DOHH2 (cell line): ENCODE data around the gene PLCB4.

Experiments
- H3F3A ChIP-seq: fragments of 200-600 bp; sonication (generic), shearing (Covaris generic); 2 replicates; pipeline ENCODE4 v1.6.0; 2016; ENCODE audit warnings: antibody characterized with exemption, mild to moderate bottlenecking; ENCODE audit not compliant: control insufficient read depth, insufficient read depth
- H3K27ac ChIP-seq: fragments of 200-600 bp; sonication (generic); 2 replicates; pipeline ENCODE4 v1.5.1; 2014; ENCODE audit warnings: low read depth, mild to moderate bottlenecking, low read length, moderate library complexity
- H3K27me3 ChIP-seq: fragments of 200-600 bp; sonication (generic); 2 replicates; pipeline ENCODE4 v1.6.1; 2014; ENCODE audit warnings: mild to moderate bottlenecking, low read length, mixed read lengths; ENCODE audit not compliant: control insufficient read depth
- H3K36me3 ChIP-seq: fragments of 200-600 bp; sonication (generic); 2 replicates; pipeline ENCODE4 v1.6.1; 2014; ENCODE audit warnings: mild to moderate bottlenecking, low read length, moderate library complexity, mixed read lengths; ENCODE audit not compliant: control insufficient read depth
- H3K4me1 ChIP-seq: fragments of 200-600 bp; sonication (generic); 2 replicates; pipeline ENCODE4 v1.6.1; 2014; ENCODE audit warnings: mild to moderate bottlenecking, low read length, mixed read lengths; ENCODE audit not compliant: control insufficient read depth
- H3K4me2 ChIP-seq: fragments of 200-600 bp; sonication (generic); 2 replicates; pipeline ENCODE4 v1.6.0; 2014; ENCODE audit warnings: mild to moderate bottlenecking, low read length, moderate library complexity
- H3K4me3 ChIP-seq: fragments of 200-600 bp; sonication (generic); 2 replicates; pipeline ENCODE4 v1.5.1; 2014; ENCODE audit warnings: mild to moderate bottlenecking, low read length, mixed read lengths
- H3K79me2 ChIP-seq: fragments of 200-600 bp; sonication (generic); 2 replicates; pipeline ENCODE4 v1.6.1; 2014; ENCODE audit warnings: mild to moderate bottlenecking, low read length, mixed read lengths; ENCODE audit not compliant: control insufficient read depth
- H3K9me2 ChIP-seq: fragments of 200-600 bp; sonication (generic); replicated peaks from 2 replicates; pipeline ENCODE4 v1.6.1; 2014; ENCODE audit warnings: mild to moderate bottlenecking, low read length, mixed read lengths; ENCODE audit not compliant: control insufficient read depth
- H3K9me3 ChIP-seq: fragments of 200-600 bp; sonication (generic); 2 replicates; pipeline ENCODE4 v1.6.1; 2014; ENCODE audit warnings: antibody characterized with exemption, low read length, mixed read lengths; ENCODE audit not compliant: control insufficient read depth, insufficient read depth
- H4K20me1 ChIP-seq: fragments of 200-600 bp; sonication (generic); 2 replicates; pipeline ENCODE4 v1.6.0; 2014; ENCODE audit warnings: low read depth, mild to moderate bottlenecking, antibody characterized with exemption, low read length, moderate library complexity; ENCODE audit not compliant: control insufficient read depth, insufficient read depth
- EZH2phosphoT487 ChIP-seq: fragments of 200-600 bp; sonication (generic); IDR thresholded peaks from 2 replicates; pipeline ENCODE4 v1.6.1; 2017; ENCODE audit warnings: borderline replicate concordance, mild to moderate bottlenecking, antibody characterized with exemption, low read length, moderate library complexity, mixed read lengths
- TF ChIP-seq, protein P1 (sequence below): fragments of 200-600 bp; sonication (generic); IDR thresholded peaks from one replicate; pipeline ENCODE4 v1.5.1; 2014; ENCODE audit warnings: antibody characterized with exemption, mild to moderate bottlenecking, low read depth, low read length; ENCODE audit not compliant: poor library complexity, severe bottlenecking

PLCB4 gene

DNA sequence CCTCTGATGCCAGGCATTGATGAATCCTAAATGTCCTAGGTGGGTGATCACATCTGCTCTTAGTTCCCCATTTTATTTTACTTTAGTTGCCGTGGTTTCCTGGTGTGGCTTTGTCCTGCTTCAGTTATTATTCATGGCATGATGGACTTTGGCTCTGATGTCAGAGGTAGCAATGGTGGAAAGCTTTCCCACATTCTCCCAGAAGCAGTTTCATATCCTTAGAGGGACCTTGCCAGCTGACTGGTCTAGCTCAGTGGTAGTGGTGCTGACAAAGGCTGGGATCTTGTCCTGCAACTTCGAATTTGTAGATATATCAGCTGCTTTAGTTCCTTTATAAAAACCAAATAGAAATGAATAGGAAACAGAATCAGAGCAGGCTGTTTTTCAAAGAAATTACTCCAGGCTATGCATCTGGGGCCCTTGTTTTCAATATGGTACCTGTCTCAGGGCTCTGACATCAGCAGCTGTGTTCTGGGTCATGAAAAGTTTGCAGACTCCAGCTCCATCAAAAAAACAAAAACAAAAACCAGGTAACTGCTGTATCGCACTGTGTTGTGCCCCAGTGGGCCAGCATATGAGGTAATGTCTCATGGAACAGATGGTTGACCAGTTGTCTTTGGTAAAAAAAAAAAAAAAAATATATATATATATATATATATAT, 133.7 kb downstream of the PLCB4 start:
- H3F3A ChIP-seq, result no peaks in the 10 kb centered on the region
- H3K4me1 ChIP-seq, result no peaks in the 10 kb centered on the region
- H3K36me3 ChIP-seq, result no peaks in the 10 kb centered on the region
- no peaks in the 10 kb centered on the region for H4K20me1 ChIP-seq
- no peaks in the 10 kb centered on the region for H3K9me3 ChIP-seq
- H3K79me2 ChIP-seq, result no peaks in the 10 kb centered on the region
- no peak overlapping the region for H3K4me3 ChIP-seq
- H3K9me2 ChIP-seq, result no peaks in the 10 kb centered on the region
- TF ChIP-seq EZH2phosphoT487, result no peak
- TF ChIP-seq, protein P1, sequence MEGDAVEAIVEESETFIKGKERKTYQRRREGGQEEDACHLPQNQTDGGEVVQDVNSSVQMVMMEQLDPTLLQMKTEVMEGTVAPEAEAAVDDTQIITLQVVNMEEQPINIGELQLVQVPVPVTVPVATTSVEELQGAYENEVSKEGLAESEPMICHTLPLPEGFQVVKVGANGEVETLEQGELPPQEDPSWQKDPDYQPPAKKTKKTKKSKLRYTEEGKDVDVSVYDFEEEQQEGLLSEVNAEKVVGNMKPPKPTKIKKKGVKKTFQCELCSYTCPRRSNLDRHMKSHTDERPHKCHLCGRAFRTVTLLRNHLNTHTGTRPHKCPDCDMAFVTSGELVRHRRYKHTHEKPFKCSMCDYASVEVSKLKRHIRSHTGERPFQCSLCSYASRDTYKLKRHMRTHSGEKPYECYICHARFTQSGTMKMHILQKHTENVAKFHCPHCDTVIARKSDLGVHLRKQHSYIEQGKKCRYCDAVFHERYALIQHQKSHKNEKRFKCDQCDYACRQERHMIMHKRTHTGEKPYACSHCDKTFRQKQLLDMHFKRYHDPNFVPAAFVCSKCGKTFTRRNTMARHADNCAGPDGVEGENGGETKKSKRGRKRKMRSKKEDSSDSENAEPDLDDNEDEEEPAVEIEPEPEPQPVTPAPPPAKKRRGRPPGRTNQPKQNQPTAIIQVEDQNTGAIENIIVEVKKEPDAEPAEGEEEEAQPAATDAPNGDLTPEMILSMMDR, result no peak
- no peaks in the 10 kb centered on the region for H3K27me3 ChIP-seq
- H3K27ac ChIP-seq, result no peak overlapping the region
- no peak overlapping the region for H3K4me2 ChIP-seq

DNA sequence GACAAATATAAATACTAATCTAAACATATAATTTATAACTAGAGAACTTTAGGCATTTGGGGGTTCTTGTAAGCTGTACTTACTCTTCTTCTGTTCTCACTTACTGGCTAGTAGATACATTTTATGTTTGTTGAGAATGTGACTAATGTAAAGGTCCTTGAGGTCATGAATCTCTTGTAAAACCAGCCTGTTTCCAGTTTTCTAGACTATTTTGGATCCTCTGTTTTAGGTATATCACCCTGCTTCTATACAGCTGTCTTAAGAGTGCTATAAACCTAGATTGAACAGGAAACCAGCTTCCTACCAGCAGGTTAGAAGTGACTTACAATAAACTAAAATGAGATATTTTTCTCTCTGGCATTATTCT, 134.2 kb downstream of the PLCB4 start:
- H3K4me1 ChIP-seq, result no peaks in the 10 kb centered on the region
- H3K9me2 ChIP-seq, result no peaks in the 10 kb centered on the region
- no peaks in the 10 kb centered on the region for H3K27me3 ChIP-seq

DNA sequence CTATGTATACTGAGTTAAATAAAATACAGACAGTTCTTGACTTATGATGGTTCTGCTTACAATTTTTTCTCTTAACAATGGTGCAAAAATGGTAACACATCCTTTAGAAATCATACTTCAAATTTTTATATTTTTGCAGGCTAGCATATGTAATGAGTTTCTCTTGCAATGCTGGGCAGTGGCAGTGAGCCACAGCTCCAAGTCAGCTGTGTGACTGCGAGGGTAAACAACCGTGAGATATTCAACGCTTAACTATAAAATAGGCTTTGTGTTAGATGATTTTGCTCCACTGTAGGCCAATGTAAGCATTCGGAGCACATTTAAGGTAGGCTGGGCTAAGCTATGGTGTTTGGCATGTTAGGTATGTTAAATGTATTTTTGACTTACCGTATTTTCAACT, 136.1 kb downstream of the PLCB4 start:
- Histone ChIP-seq H3K9me2 (no peaks in the 10 kb centered on the region), H3K4me2 (no peak overlapping the region), H3K4me1 (no peaks in the 10 kb centered on the region), H3K9me3 (no peaks in the 10 kb centered on the region), H3K79me2 (no peaks in the 10 kb centered on the region), H3K36me3 (no peaks in the 10 kb centered on the region), H3K27ac (no peak overlapping the region), H3K4me3 (no peak overlapping the region), H3F3A (no peaks in the 10 kb centered on the region), H4K20me1 (no peaks in the 10 kb centered on the region), H3K27me3 (no peaks in the 10 kb centered on the region)
- TF ChIP-seq, protein P1, result no peak
- no peak for TF ChIP-seq EZH2phosphoT487

More for the DNA sequence above, 134.2 kb downstream of the PLCB4 start:
- Histone ChIP-seq H3K36me3 (no peaks in the 10 kb centered on the region), H3K79me2 (no peaks in the 10 kb centered on the region), H3K4me2 (no peak overlapping the region), H3F3A (no peaks in the 10 kb centered on the region), H4K20me1 (no peaks in the 10 kb centered on the region), H3K27ac (no peak overlapping the region), H3K9me3 (no peaks in the 10 kb centered on the region), H3K4me3 (no peak overlapping the region)
- TF ChIP-seq, protein P1, result no peak
- TF ChIP-seq EZH2phosphoT487, result no peak
